Measurements from ENCODE around the gene ST3GAL2.

DNA sequence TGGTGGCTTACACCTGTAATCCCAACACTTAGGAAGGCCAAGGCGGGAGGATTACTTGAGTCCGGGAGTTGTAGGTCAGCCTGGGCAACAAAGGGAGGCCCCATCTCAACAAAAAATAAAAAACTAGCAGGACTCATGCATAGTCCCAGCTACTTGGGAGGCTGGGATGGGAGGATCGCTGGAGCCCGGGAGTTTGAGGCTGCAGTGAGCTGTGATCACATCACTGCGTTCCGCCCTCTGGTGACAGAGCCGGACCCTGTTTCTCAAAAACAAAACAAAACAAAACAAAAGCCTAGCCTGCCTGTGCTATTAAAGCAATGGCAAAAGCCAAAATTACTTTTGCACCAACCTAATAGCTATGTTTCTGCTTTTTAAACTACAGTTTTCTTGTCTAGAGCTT is 17.0 kb upstream of the ST3GAL2 start:
- TF ChIP-seq, protein P1, sequence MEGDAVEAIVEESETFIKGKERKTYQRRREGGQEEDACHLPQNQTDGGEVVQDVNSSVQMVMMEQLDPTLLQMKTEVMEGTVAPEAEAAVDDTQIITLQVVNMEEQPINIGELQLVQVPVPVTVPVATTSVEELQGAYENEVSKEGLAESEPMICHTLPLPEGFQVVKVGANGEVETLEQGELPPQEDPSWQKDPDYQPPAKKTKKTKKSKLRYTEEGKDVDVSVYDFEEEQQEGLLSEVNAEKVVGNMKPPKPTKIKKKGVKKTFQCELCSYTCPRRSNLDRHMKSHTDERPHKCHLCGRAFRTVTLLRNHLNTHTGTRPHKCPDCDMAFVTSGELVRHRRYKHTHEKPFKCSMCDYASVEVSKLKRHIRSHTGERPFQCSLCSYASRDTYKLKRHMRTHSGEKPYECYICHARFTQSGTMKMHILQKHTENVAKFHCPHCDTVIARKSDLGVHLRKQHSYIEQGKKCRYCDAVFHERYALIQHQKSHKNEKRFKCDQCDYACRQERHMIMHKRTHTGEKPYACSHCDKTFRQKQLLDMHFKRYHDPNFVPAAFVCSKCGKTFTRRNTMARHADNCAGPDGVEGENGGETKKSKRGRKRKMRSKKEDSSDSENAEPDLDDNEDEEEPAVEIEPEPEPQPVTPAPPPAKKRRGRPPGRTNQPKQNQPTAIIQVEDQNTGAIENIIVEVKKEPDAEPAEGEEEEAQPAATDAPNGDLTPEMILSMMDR (IDR thresholded peaks at IDR 0.05) = no peak
- TF ChIP-seq POLR2A (IDR thresholded peaks at IDR 0.05) = no peak
